Neural cell (in vitro differentiated cells): ENCODE results near the gene PVALB. TPM values are rescaled to one million over a fixed set of nuclear protein-coding genes. Genes with fewer than 3 reads are reported as not detected.

Experiments
- H2AFZ ChIP-seq: fragments of 200-600, 300-800 bp; sonication (generic), shearing (Covaris generic); 2 replicates; pipeline ENCODE4 v1.6.0; 2014; ENCODE audit warnings: low read depth, mild to moderate bottlenecking, antibody characterized with exemption, low read length, moderate library complexity
- H3F3A ChIP-seq: fragments of 200-600 bp; shearing (Covaris generic); 2 replicates; pipeline ENCODE4 v1.6.1; 2016; ENCODE audit warnings: mild to moderate bottlenecking, moderate library complexity, mixed read lengths, antibody characterized with exemption, low read length; ENCODE audit not compliant: insufficient read depth, poor library complexity, severe bottlenecking
- H3K27ac ChIP-seq: fragments of 200-600, 300-800 bp; sonication (generic), shearing (Covaris generic); 2 replicates; pipeline ENCODE4 v1.5.1; 2014; ENCODE audit warnings: mild to moderate bottlenecking, low read length, moderate library complexity
- H3K27me3 ChIP-seq: fragments of 300-800, 200-600 bp; sonication (generic), shearing (Covaris generic); 2 replicates; pipeline ENCODE4 v1.6.0; 2014; ENCODE audit warnings: mild to moderate bottlenecking, low read depth, low read length, moderate library complexity; ENCODE audit not compliant: insufficient read depth
- H3K36me3 ChIP-seq: fragments of 300-800, 200-600 bp; sonication (generic), shearing (Covaris generic); 2 replicates; pipeline ENCODE4 v1.5.1; 2014; ENCODE audit warnings: mild to moderate bottlenecking, antibody characterized with exemption, low read length, moderate library complexity; ENCODE audit not compliant: insufficient read depth
- H3K4me2 ChIP-seq: fragments of 300-800, 200-600 bp; sonication (generic), shearing (Covaris generic); 2 replicates; pipeline ENCODE4 v1.6.0; 2014; ENCODE audit warnings: mild to moderate bottlenecking, low read length
- H3K4me3 ChIP-seq: fragments of 300-800, 200-600 bp; sonication (generic), shearing (Covaris generic); 2 replicates; pipeline ENCODE4 v1.5.1; 2014; ENCODE audit warnings: mild to moderate bottlenecking, low read length, moderate library complexity
- H3K79me2 ChIP-seq: fragments of 200-600 bp; shearing (Covaris generic); replicated peaks from 2 replicates; pipeline ENCODE4 v1.6.0; 2014; ENCODE audit warnings: mild to moderate bottlenecking, low read length, moderate library complexity; ENCODE audit not compliant: insufficient read depth
- H3K9ac ChIP-seq: fragments of 300-800, 200-600 bp; sonication (generic), shearing (Covaris generic); 2 replicates; pipeline ENCODE4 v1.6.1; 2016; ENCODE audit warnings: mild to moderate bottlenecking, low read length, mixed read lengths
- H3K9me2 ChIP-seq: fragments of 200-600 bp; shearing (Covaris generic); 2 replicates; pipeline ENCODE4 v1.6.1; 2016; ENCODE audit warnings: mild to moderate bottlenecking, low read length, mixed read lengths; ENCODE audit not compliant: insufficient read depth
- H3K9me3 ChIP-seq: fragments of 200-600, 300-800 bp; sonication (generic), shearing (Covaris generic); 2 replicates; pipeline ENCODE4 v1.6.1; 2016; ENCODE audit warnings: mild to moderate bottlenecking, mixed run types, low read length, moderate library complexity, mixed read lengths
- H4K20me1 ChIP-seq: fragments of 200-600 bp; shearing (Covaris generic); 2 replicates; pipeline ENCODE4 v1.6.1; 2016; ENCODE audit warnings: mild to moderate bottlenecking, mixed run types; ENCODE audit not compliant: insufficient read depth
- CTCF ChIP-seq: fragments of 450-650 bp; IDR thresholded peaks from 2 replicates; pipeline ENCODE4 v1.5.1; 2014; ENCODE audit warnings: antibody characterized with exemption, mild to moderate bottlenecking, moderate library complexity; ENCODE audit not compliant: poor library complexity, severe bottlenecking
- EP300 ChIP-seq: fragments of 450-650 bp; conservative IDR thresholded peaks from 2 replicates; pipeline ENCODE4 v1.6.1; 2014; ENCODE audit warnings: antibody characterized with exemption, mild to moderate bottlenecking, moderate library complexity; ENCODE audit not compliant: poor library complexity, severe bottlenecking
- EZH2 ChIP-seq: fragments of 200-600, 300-800 bp; shearing (Covaris generic), sonication (generic); IDR thresholded peaks from 2 replicates; pipeline ENCODE4 v1.6.1; 2014; ENCODE audit warnings: antibody characterized with exemption, low read length, borderline replicate concordance, mild to moderate bottlenecking; ENCODE audit not compliant: insufficient read depth, poor library complexity, severe bottlenecking
- MXI1 ChIP-seq: fragments of 450-650 bp; conservative IDR thresholded peaks from 2 replicates; pipeline ENCODE4 v1.6.1; 2014; ENCODE audit warnings: antibody characterized with exemption, mild to moderate bottlenecking; ENCODE audit not compliant: poor library complexity, severe bottlenecking
- POLR2AphosphoS5 ChIP-seq: IDR thresholded peaks from 2 replicates; pipeline ENCODE4 v1.6.1; 2012
- RAD21 ChIP-seq: fragments of 450-650 bp; conservative IDR thresholded peaks from 2 replicates; pipeline ENCODE4 v1.6.1; 2014; ENCODE audit warnings: antibody characterized with exemption, mild to moderate bottlenecking, moderate library complexity
- REST ChIP-seq: IDR thresholded peaks from 2 replicates; pipeline ENCODE4 v1.6.1; 2012; ENCODE audit warnings: borderline replicate concordance
- SMC3 ChIP-seq: fragments of 450-650 bp; conservative IDR thresholded peaks from 2 replicates; pipeline ENCODE4 v1.6.1; 2014; ENCODE audit warnings: antibody characterized with exemption, mild to moderate bottlenecking, moderate library complexity; ENCODE audit not compliant: poor library complexity
- TAF1 ChIP-seq: IDR thresholded peaks from 2 replicates; pipeline ENCODE4 v1.6.1; 2012; ENCODE audit warnings: low read depth
- polyA plus RNA-seq: library from polyadenylated mRNA; depleted of rRNA; stranded (reverse); fragments of >200 nt; gene quantifications from 2 replicates; pipeline ENCODE4 v1.2.3, GENCODE V29; 2014

The PVALB gene
- polyA plus RNA-seq, 1 donor from 2014 or later: not detected

GRCh38 chr22:36764060-36764459, 52.8 kb downstream of the PVALB start:
- Histone ChIP-seq H3K4me3 (no peak overlapping the region), H3K9me3 (no peaks in the 10 kb centered on the region), H3K79me2 (no peaks in the 10 kb centered on the region), H3K27ac (no peak overlapping the region), H4K20me1 (no peaks in the 10 kb centered on the region), H3K9me2 (no peaks in the 10 kb centered on the region), H2AFZ (no peak overlapping the region), H3K9ac (no peak overlapping the region), H3K27me3 (no peaks in the 10 kb centered on the region), H3K36me3 (peaks cover 5% of the 10 kb centered on the region), H3F3A (no peaks in the 10 kb centered on the region), H3K4me2 (no peak overlapping the region)
- TF ChIP-seq REST (no peak), TAF1 (no peak), RAD21 (no peak), EZH2 (no peak), CTCF (no peak)

GRCh38 chr22:36763576-36763975, 53.3 kb downstream of the PVALB start:
- no peak overlapping the region for H3K27ac ChIP-seq
- no peaks in the 10 kb centered on the region for H3F3A ChIP-seq
- TF ChIP-seq MXI1: no peak
- TF ChIP-seq CTCF: no peak
- TF ChIP-seq RAD21: no peak
- TF ChIP-seq EZH2: no peak
- TF ChIP-seq SMC3: no peak
- TF ChIP-seq REST: no peak
- TF ChIP-seq POLR2AphosphoS5: no peak
- TF ChIP-seq EP300: no peak
- TF ChIP-seq TAF1: no peak
- no peaks in the 10 kb centered on the region for H4K20me1 ChIP-seq
- no peaks in the 10 kb centered on the region for H3K9me3 ChIP-seq
- no peak overlapping the region for H3K4me2 ChIP-seq
- H3K79me2 ChIP-seq: no peaks in the 10 kb centered on the region
- H3K9me2 ChIP-seq: no peaks in the 10 kb centered on the region
- H3K27me3 ChIP-seq: no peaks in the 10 kb centered on the region
- no peak overlapping the region for H3K9ac ChIP-seq
- H3K4me3 ChIP-seq: no peak overlapping the region
- H2AFZ ChIP-seq: no peak overlapping the region
- peaks cover 5% of the 10 kb centered on the region for H3K36me3 ChIP-seq
